Nephron (organoid): ENCODE data around the gene GPC5.
A peak's percentile ranks its signal among the peaks of the same experiment; 100 is the strongest.
"Not testable (repeated sequence)": the region's sequence is repeated elsewhere in the genome, so short reads cannot be mapped to it uniquely, and the experiment has no call there.

Experiments used
- H3K27ac Mint-ChIP-seq, 3 experiments: 2 replicates each; pipeline ENCODE4 v1.8.0; 2020; ENCODE audit warnings: mixed read lengths in 3 of 3, mild to moderate bottlenecking in 2 of 3, moderate library complexity in 1 of 3
- H3K27me3 Mint-ChIP-seq: 2 replicates; pipeline ENCODE4 v1.8.0; 2021; ENCODE audit warnings: low read depth, mild to moderate bottlenecking, moderate library complexity, mixed read lengths
- H3K36me3 Mint-ChIP-seq: 2 replicates; pipeline ENCODE4 v1.8.0; 2020; ENCODE audit warnings: low read depth, mixed read lengths
- H3K4me1 Mint-ChIP-seq: 2 replicates; pipeline ENCODE4 v1.8.0; 2020; ENCODE audit warnings: mixed read lengths
- H3K4me3 Mint-ChIP-seq, 3 experiments: 2 replicates each; pipeline ENCODE4 v1.8.0; 2020; ENCODE audit warnings: mild to moderate bottlenecking in 3 of 3, mixed read lengths in 3 of 3, moderate library complexity in 2 of 3
- H3K9me3 Mint-ChIP-seq: 2 replicates; pipeline ENCODE4 v1.8.0; 2020; ENCODE audit warnings: mixed read lengths
- CTCF ChIP-seq, 3 experiments: fragments of 200-600 bp; sonication (generic); IDR thresholded peaks; one replicate each; pipeline ENCODE4 v1.5.0; 2021; ENCODE audit warnings: antibody characterized with exemption in 3 of 3; ENCODE audit not compliant: unreplicated experiment in 3 of 3

GPC5 gene

GRCh38 chr13:92530364-92530763, 1131.9 kb downstream of the GPC5 start:
- Mint-ChIP-seq H3K27me3 (no peaks in the 10 kb centered on the region), H3K4me1 (no peaks in the 10 kb centered on the region), H3K9me3 (no peaks in the 10 kb centered on the region), H3K4me3 (no peak overlapping the region), H3K36me3 (no peaks in the 10 kb centered on the region), H3K27ac (no peak overlapping the region)
- TF ChIP-seq CTCF (IDR thresholded peaks at IDR 0.05; ENCODE audit: unreplicated experiment in 3 of 3) = peak in 2 of 3 experiments; percentile 24 to 35

GRCh38 chr13:92535222-92536006, 1137.0 kb downstream of the GPC5 start:
- Mint-ChIP-seq H3K27ac (no peak overlapping the region), H3K36me3 (no peaks in the 10 kb centered on the region), H3K27me3 (no peaks in the 10 kb centered on the region), H3K4me1 (no peaks in the 10 kb centered on the region), H3K4me3 (no peak overlapping the region), H3K9me3 (peaks cover 2% of the 10 kb centered on the region)
- TF ChIP-seq CTCF (IDR thresholded peaks at IDR 0.05; ENCODE audit: unreplicated experiment in 3 of 3) = no peak

GRCh38 chr13:92537471-92537870, 1139.0 kb downstream of the GPC5 start:
- H3K4me3 Mint-ChIP-seq = no peak overlapping the region
- TF ChIP-seq CTCF (IDR thresholded peaks at IDR 0.05; ENCODE audit: unreplicated experiment in 3 of 3) = no peak
- peaks cover 2% of the 10 kb centered on the region for H3K9me3 Mint-ChIP-seq
- H3K36me3 Mint-ChIP-seq = no peaks in the 10 kb centered on the region
- H3K4me1 Mint-ChIP-seq = no peaks in the 10 kb centered on the region
- H3K27ac Mint-ChIP-seq = no peak overlapping the region
- no peaks in the 10 kb centered on the region for H3K27me3 Mint-ChIP-seq

GRCh38 chr13:92538164-92538563, 1139.7 kb downstream of the GPC5 start:
- Mint-ChIP-seq H3K36me3 (no peaks in the 10 kb centered on the region), H3K4me1 (no peaks in the 10 kb centered on the region), H3K27me3 (no peaks in the 10 kb centered on the region), H3K27ac (no peak overlapping the region), H3K9me3 (peaks cover 7% of the 10 kb centered on the region), H3K4me3 (no peak overlapping the region)
- TF ChIP-seq CTCF (IDR thresholded peaks at IDR 0.05; ENCODE audit: unreplicated experiment in 3 of 3) = no peak

- H3K9me3 Mint-ChIP-seq, H3K36me3 Mint-ChIP-seq, H3K4me3 Mint-ChIP-seq, H3K27ac Mint-ChIP-seq, H3K27me3 Mint-ChIP-seq, H3K4me1 Mint-ChIP-seq: not testable (repeated sequence)
Measured at GRCh38 chr13:92539148-92539547, 1140.7 kb downstream of the GPC5 start.

- Mint-ChIP-seq H3K36me3 (no peaks in the 10 kb centered on the region), H3K4me1 (no peaks in the 10 kb centered on the region), H3K9me3 (peaks cover 7% of the 10 kb centered on the region), H3K27ac (no peak overlapping the region), H3K27me3 (no peaks in the 10 kb centered on the region), H3K4me3 (no peak overlapping the region)
- TF ChIP-seq CTCF (IDR thresholded peaks at IDR 0.05; ENCODE audit: unreplicated experiment in 3 of 3) = no peak
Measured at GRCh38 chr13:92547266-92547665, 1148.8 kb downstream of the GPC5 start.
